Muscle layer of duodenum (tissue), 2 donors: ENCODE measurements around the gene PRDM16.

Experiments used
- H3K27ac ChIP-seq: one replicate; pipeline ENCODE4 v1.7.0; 2013; ENCODE audit warnings: mild to moderate bottlenecking, low read length
- H3K27me3 ChIP-seq: one replicate; pipeline ENCODE4 v1.7.0; 2013; ENCODE audit warnings: low read depth, mild to moderate bottlenecking, control low read depth, low read length
- H3K36me3 ChIP-seq, 2 donors: one replicate each; pipeline ENCODE4 v1.7.0; 2013; ENCODE audit warnings: low read length in 2 of 2, control low read depth in 1 of 2, mild to moderate bottlenecking in 1 of 2; ENCODE audit not compliant: insufficient read depth in 2 of 2, control insufficient read depth in 1 of 2
- H3K4me1 ChIP-seq, 2 donors: one replicate each; pipeline ENCODE4 v1.7.0; 2013; ENCODE audit warnings: low read length in 2 of 2, mild to moderate bottlenecking in 2 of 2, control low read depth in 1 of 2, moderate library complexity in 1 of 2; ENCODE audit not compliant: insufficient read depth in 2 of 2, control insufficient read depth in 1 of 2
- H3K4me3 ChIP-seq, 2 donors: one replicate each; pipeline ENCODE4 v1.7.0; 2013; ENCODE audit warnings: low read length in 2 of 2, low read depth in 1 of 2, mild to moderate bottlenecking in 1 of 2
- H3K9me3 ChIP-seq, 2 donors: one replicate each; pipeline ENCODE4 v1.7.0; 2013; ENCODE audit warnings: low read length in 2 of 2, control low read depth in 1 of 2, mild to moderate bottlenecking in 1 of 2; ENCODE audit not compliant: control insufficient read depth in 1 of 2
- donor health status: healthy.

PRDM16 gene

GRCh38 chr1:3155056-3155925 is 86.3 kb downstream of the PRDM16 start:
- Histone ChIP-seq H3K4me3 (no peak overlapping the region), H3K27me3 (peaks cover 11% of the 10 kb centered on the region), H3K9me3 (no peaks in the 10 kb centered on the region), H3K36me3 (no peaks in the 10 kb centered on the region), H3K4me1 (peaks cover 0 to 4% of the 10 kb centered on the region in 2 donors), H3K27ac (no peak overlapping the region)

- Histone ChIP-seq H3K9me3 (no peaks in the 10 kb centered on the region), H3K4me1 (peaks cover 0 to 4% of the 10 kb centered on the region in 2 donors), H3K36me3 (no peaks in the 10 kb centered on the region), H3K27ac (no peak overlapping the region), H3K4me3 (no peak overlapping the region), H3K27me3 (peaks cover 11% of the 10 kb centered on the region)
Measured at GRCh38 chr1:3155926-3156220, 86.9 kb downstream of the PRDM16 start.

- Histone ChIP-seq H3K9me3 (no peaks in the 10 kb centered on the region), H3K36me3 (no peaks in the 10 kb centered on the region), H3K4me3 (no peak overlapping the region), H3K27me3 (peaks cover 11% of the 10 kb centered on the region), H3K4me1 (peaks cover 0 to 4% of the 10 kb centered on the region in 2 donors), H3K27ac (no peak overlapping the region)
Measured at GRCh38 chr1:3156936-3157335, 87.9 kb downstream of the PRDM16 start.

DNA sequence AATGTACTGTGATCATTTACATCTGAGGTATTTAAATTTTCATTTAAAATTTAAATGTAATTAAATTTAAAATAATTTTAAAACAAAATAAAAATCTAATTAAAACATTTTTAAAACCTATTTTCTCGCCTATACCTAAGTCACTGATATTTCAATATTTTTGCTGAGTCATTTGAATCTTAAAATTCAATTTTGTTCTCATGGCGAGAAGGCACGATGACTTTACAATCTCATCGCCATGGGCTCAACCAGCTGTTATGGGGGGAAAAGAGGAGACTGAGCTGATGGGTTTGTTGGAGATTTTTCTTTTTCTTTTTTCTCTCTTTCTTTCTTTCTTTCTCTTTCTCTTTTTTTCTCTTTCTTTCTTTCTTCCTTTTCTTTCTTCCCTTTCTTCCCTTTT is 89.3 kb downstream of the PRDM16 start:
- Histone ChIP-seq H3K9me3 (no peaks in the 10 kb centered on the region), H3K27ac (no peak overlapping the region), H3K36me3 (no peaks in the 10 kb centered on the region), H3K27me3 (peaks cover 11% of the 10 kb centered on the region), H3K4me3 (no peak overlapping the region), H3K4me1 (peaks cover 0 to 4% of the 10 kb centered on the region in 2 donors)

GRCh38 chr1:3159121-3159520 is 90.1 kb downstream of the PRDM16 start:
- Histone ChIP-seq H3K27me3 (peaks cover 11% of the 10 kb centered on the region), H3K9me3 (no peaks in the 10 kb centered on the region), H3K4me1 (peaks cover 0 to 4% of the 10 kb centered on the region in 2 donors), H3K27ac (no peak overlapping the region), H3K4me3 (no peak overlapping the region), H3K36me3 (no peaks in the 10 kb centered on the region)

DNA sequence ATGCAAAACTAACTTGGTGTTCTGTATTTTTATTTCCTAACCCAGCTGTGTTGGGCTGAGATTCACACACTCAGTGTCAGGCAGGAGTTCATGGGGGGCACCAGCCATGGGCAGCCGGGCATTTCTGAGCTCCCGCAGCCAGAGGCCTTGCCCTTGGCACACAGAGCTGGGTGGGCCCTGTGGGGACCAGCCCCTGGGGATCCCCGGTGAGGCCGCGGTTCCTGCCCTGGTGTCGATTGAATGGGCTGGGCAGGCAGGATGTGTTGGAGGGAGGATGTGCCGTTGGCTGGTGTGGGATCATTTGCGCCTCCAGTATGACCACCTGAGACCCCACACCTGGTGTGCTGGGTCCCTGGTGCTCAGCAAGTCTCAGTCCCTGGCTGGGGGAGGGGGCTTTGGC is 91.0 kb downstream of the PRDM16 start:
- H3K9me3 ChIP-seq, result no peaks in the 10 kb centered on the region
- H3K27ac ChIP-seq, result no peak overlapping the region
- no peaks in the 10 kb centered on the region for H3K36me3 ChIP-seq
- peaks cover 0 to 4% of the 10 kb centered on the region in 2 donors for H3K4me1 ChIP-seq
- H3K4me3 ChIP-seq, result no peak overlapping the region
- H3K27me3 ChIP-seq, result peaks cover 11% of the 10 kb centered on the region

DNA sequence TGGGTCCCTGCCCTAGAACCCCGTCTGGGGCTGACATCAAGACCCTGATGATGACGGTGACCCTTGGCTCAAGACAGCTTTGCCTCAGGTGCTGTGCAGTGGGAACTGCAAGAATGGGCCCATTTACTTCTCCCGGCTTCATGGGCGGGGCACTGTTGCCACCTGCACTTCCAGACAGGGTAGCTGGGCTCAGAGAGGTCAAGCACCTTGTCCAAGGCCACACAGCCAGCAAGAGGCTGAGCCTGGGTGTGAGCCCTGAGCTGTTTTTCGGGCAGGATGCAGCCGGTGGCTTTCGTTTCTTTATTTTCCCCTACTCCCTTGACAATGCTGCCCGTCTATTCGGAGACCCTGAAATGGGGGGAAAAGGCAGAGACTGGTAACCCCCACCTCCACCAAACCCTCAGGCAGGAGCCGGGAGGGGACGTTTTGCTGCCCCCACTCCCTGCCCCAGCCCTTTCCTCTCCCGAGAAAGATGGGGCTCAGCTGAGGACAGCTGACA is 91.7 kb downstream of the PRDM16 start:
- Histone ChIP-seq H3K27ac (no peak overlapping the region), H3K36me3 (no peaks in the 10 kb centered on the region)

GRCh38 chr1:3161176-3161840 is 92.3 kb downstream of the PRDM16 start:
- H3K36me3 ChIP-seq, result no peaks in the 10 kb centered on the region
- H3K27ac ChIP-seq, result no peak overlapping the region
- peaks cover 3% of the 10 kb centered on the region for H3K27me3 ChIP-seq
- peaks cover 0 to 4% of the 10 kb centered on the region in 2 donors for H3K4me1 ChIP-seq
- H3K4me3 ChIP-seq, result no peak overlapping the region
- H3K9me3 ChIP-seq, result no peaks in the 10 kb centered on the region

More for the DNA sequence above, 91.7 kb downstream of the PRDM16 start:
- Histone ChIP-seq H3K27me3 (peaks cover 9% of the 10 kb centered on the region), H3K9me3 (no peaks in the 10 kb centered on the region), H3K4me3 (no peak overlapping the region), H3K4me1 (peaks cover 0 to 4% of the 10 kb centered on the region in 2 donors)

DNA sequence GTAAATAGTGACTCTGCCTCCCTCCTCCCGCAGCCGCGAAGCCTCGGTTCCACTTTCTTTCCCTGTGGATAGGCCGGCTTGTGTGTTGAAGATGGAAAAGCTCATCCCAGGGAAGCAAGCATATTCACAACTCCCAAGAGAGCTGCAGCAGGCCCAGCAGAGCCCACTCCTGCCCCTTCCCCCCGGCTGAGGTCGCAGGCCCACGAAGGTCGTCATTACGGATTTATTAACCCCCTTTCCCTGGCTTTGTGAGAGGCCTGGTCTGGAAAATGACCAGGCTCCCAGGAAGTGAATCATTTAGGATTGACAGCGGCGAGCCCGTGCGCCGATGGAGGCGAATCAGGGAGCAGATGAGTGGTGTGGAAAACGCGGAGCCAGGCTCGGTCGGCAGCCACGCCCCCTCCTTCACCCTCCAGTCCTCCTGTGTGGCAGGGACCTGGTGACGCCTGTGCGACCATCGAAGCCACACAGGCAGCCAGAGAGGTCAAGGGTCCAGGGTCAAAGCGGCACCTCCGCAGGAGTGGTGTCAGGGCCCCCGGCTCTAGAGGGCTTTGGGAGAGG is 93.4 kb downstream of the PRDM16 start:
- H3K4me1 ChIP-seq, result no peaks in the 10 kb centered on the region
- no peaks in the 10 kb centered on the region for H3K9me3 ChIP-seq
- H3K27ac ChIP-seq, result no peak overlapping the region
- H3K4me3 ChIP-seq, result no peak overlapping the region
- H3K27me3 ChIP-seq, result no peaks in the 10 kb centered on the region
- no peaks in the 10 kb centered on the region for H3K36me3 ChIP-seq

GRCh38 chr1:3163356-3163755 is 94.4 kb downstream of the PRDM16 start:
- Histone ChIP-seq H3K4me3 (no peak overlapping the region), H3K27ac (no peak overlapping the region), H3K9me3 (no peaks in the 10 kb centered on the region), H3K27me3 (no peaks in the 10 kb centered on the region), H3K4me1 (no peaks in the 10 kb centered on the region), H3K36me3 (no peaks in the 10 kb centered on the region)

DNA sequence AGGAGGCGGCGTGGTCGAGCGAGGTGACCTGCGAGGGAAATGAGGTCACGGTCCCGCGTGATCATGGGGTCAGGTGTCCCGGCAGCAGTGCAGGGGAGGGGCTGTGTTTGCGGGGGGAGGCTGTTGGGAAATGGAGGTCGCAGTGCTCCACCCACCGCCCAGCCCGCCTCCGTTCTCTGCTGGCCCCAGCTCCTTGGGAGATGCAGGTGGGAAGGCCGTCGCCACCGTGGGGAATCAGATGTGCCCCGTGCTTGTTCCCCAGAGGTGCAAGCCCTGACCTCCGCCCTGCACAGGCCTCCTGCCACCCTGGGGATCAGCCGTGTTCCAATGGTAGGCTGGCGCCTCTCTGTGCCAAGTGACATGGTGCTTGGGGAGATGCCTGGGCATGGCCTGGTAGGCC is 95.7 kb downstream of the PRDM16 start:
- no peaks in the 10 kb centered on the region for H3K36me3 ChIP-seq
- no peaks in the 10 kb centered on the region for H3K27me3 ChIP-seq
- H3K9me3 ChIP-seq, result no peaks in the 10 kb centered on the region
- H3K4me1 ChIP-seq, result peaks cover 1 to 3% of the 10 kb centered on the region in 2 donors
- H3K4me3 ChIP-seq, result no peak overlapping the region
- no peak overlapping the region for H3K27ac ChIP-seq
